Endodermal cell (in vitro differentiated cells): ENCODE data around the gene ALDH8A1. TPM values are rescaled to one million over a fixed set of nuclear protein-coding genes. Genes with fewer than 3 reads are reported as not detected.
"Not testable (repeated sequence)": the region's sequence is repeated elsewhere in the genome, so short reads cannot be mapped to it uniquely, and the experiment has no call there.

ENCODE experiments used
- DNase-seq: peaks from one replicate; pipeline ENCODE4 v3.0.0-alpha.2; 2017
- H3K27ac ChIP-seq: 2 replicates; pipeline ENCODE4 v1.5.1; 2013; ENCODE audit warnings: mild to moderate bottlenecking, low read depth, low read length, moderate library complexity
- H3K27me3 ChIP-seq: 2 replicates; pipeline ENCODE4 v1.6.1; 2013; ENCODE audit warnings: mild to moderate bottlenecking, low read length, moderate library complexity; ENCODE audit not compliant: insufficient read depth, control insufficient read depth, poor library complexity, severe bottlenecking
- H3K36me3 ChIP-seq: 2 replicates; pipeline ENCODE4 v1.7.0; 2013; ENCODE audit warnings: mild to moderate bottlenecking, low read length, moderate library complexity; ENCODE audit not compliant: control insufficient read depth, insufficient read depth
- H3K4me1 ChIP-seq: one replicate; pipeline ENCODE4 v1.7.0; 2013; ENCODE audit warnings: low read length; ENCODE audit not compliant: control insufficient read depth, insufficient read depth
- H3K4me3 ChIP-seq: 2 replicates; pipeline ENCODE4 v1.5.1; 2013; ENCODE audit warnings: mild to moderate bottlenecking, low read length, moderate library complexity
- H3K9ac ChIP-seq: 2 replicates; pipeline ENCODE4 v1.6.1; 2013; ENCODE audit warnings: mild to moderate bottlenecking, low read length, moderate library complexity; ENCODE audit not compliant: poor library complexity, severe bottlenecking; ENCODE audit errors: extremely low read depth
- H3K9me3 ChIP-seq: 2 replicates; pipeline ENCODE4 v1.6.1; 2013; ENCODE audit warnings: mild to moderate bottlenecking, low read length, moderate library complexity; ENCODE audit not compliant: control insufficient read depth
- H3K27ac Mint-ChIP-seq: 2 replicates; pipeline ENCODE4 v1.8.0; 2020; ENCODE audit warnings: mixed read lengths
- H3K27me3 Mint-ChIP-seq: 2 replicates; pipeline ENCODE4 v1.8.0; 2021; ENCODE audit warnings: mild to moderate bottlenecking, mixed read lengths; ENCODE audit not compliant: insufficient read depth
- H3K36me3 Mint-ChIP-seq: 2 replicates; pipeline ENCODE4 v1.8.0; 2020; ENCODE audit warnings: low read depth, mixed read lengths
- H3K4me1 Mint-ChIP-seq: 2 replicates; pipeline ENCODE4 v1.8.0; 2020; ENCODE audit warnings: mixed read lengths
- H3K4me3 Mint-ChIP-seq: 2 replicates; pipeline ENCODE4 v1.8.0; 2020; ENCODE audit warnings: mild to moderate bottlenecking, moderate library complexity, mixed read lengths
- H3K9me3 Mint-ChIP-seq: 2 replicates; pipeline ENCODE4 v1.8.0; 2020; ENCODE audit warnings: mild to moderate bottlenecking, mixed read lengths
- WGBS, 2 experiments: methylation state at CpG; one replicate each; pipeline versions ENCODE4 v1.1.5 to v1.1.7; 2013; ENCODE audit warnings: missing lambda C conversion rate in 2 of 2, mixed read lengths in 1 of 2; ENCODE audit not compliant: insufficient coverage in 1 of 2, insufficient read length in 1 of 2; 5-methylcytosine and 5-hydroxymethylcytosine counted together
- total RNA-seq, 2 donors: library from RNA; stranded (reverse); fragmentation: NEBNext Ultra II Directional in 1 of 2; extraction: Animal tissue kit (Norgen Biotek cat#: 25700) in 1 of 2; gene quantifications; 2 replicates in 1 of 2; 3 replicates in 1 of 2; pipeline ENCODE4 v1.2.1, GENCODE V29; 2021
- TF ChIP-seq, protein P1 (sequence below): fragments of 200-600 bp; sonication (generic); conservative IDR thresholded peaks from 2 replicates; pipeline ENCODE4 v1.5.0; 2021; ENCODE audit warnings: antibody characterized with exemption, mild to moderate bottlenecking

ALDH8A1 gene
- total RNA-seq, 2 donors from 2014 or later: not detected

DNA sequence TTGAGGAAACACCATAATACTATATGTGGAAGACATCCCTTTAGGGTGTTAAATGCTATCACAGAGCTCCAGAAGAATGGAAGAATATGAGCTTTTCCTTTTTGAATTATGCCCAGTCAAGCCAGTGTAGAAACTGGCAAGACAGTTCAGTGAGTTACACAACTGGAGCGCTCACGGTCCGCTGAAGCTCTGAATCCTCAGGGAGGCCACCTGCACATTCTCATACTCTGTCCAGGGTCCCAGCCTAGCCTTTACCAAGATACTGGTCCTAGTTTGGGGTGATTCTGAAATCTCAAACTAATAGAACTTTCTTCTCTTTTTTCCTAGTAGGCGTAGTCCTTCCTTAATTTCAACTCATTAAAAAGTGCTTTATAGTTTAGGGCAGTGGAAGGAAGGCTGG, 51.3 kb downstream of the ALDH8A1 start:
- 94 to 100% methylated on average over 3 to 4 of the region's 4 CpGs for WGBS, 2 experiments
- DNase-seq: no peak
- Mint-ChIP-seq H3K4me3 (no peak overlapping the region), H3K36me3 (no peaks in the 10 kb centered on the region), H3K27me3 (no peaks in the 10 kb centered on the region), H3K9me3 (no peaks in the 10 kb centered on the region), H3K27ac (no peak overlapping the region), H3K4me1 (peaks cover 9% of the 10 kb centered on the region)
- Histone ChIP-seq H3K9me3 (no peaks in the 10 kb centered on the region), H3K27me3 (no peaks in the 10 kb centered on the region), H3K27ac (no peak overlapping the region), H3K4me1 (no peaks in the 10 kb centered on the region), H3K36me3 (no peaks in the 10 kb centered on the region), H3K9ac (no peak overlapping the region), H3K4me3 (no peak overlapping the region)
- TF ChIP-seq, protein P1, sequence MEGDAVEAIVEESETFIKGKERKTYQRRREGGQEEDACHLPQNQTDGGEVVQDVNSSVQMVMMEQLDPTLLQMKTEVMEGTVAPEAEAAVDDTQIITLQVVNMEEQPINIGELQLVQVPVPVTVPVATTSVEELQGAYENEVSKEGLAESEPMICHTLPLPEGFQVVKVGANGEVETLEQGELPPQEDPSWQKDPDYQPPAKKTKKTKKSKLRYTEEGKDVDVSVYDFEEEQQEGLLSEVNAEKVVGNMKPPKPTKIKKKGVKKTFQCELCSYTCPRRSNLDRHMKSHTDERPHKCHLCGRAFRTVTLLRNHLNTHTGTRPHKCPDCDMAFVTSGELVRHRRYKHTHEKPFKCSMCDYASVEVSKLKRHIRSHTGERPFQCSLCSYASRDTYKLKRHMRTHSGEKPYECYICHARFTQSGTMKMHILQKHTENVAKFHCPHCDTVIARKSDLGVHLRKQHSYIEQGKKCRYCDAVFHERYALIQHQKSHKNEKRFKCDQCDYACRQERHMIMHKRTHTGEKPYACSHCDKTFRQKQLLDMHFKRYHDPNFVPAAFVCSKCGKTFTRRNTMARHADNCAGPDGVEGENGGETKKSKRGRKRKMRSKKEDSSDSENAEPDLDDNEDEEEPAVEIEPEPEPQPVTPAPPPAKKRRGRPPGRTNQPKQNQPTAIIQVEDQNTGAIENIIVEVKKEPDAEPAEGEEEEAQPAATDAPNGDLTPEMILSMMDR: no peak

DNA sequence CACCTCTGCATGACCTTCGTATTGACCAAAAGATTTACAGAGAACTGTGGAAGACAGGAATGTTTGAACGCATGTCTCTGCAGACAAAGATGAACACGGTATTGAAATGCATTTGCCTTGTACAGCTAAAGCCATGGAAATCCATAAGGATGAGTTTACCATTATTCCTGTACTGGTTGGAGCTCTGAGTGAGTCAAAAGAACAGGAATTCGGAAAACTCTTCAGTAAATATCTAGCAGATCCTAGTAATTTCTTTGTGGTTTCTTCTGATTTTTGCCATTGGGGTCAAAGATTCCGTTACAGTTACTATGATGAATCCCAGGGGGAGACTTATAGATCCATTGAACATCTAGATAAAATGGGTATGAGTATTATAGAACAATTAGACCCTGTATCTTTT, 51.7 kb downstream of the ALDH8A1 start:
- H3K9me3 ChIP-seq, H3K27ac Mint-ChIP-seq, H3K9me3 Mint-ChIP-seq, H3K27me3 Mint-ChIP-seq, H3K4me3 Mint-ChIP-seq, H3K9ac ChIP-seq, H3K4me3 ChIP-seq, H3K36me3 Mint-ChIP-seq, H3K36me3 ChIP-seq, H3K27me3 ChIP-seq, DNase-seq, H3K4me1 Mint-ChIP-seq, H3K4me1 ChIP-seq, H3K27ac ChIP-seq: not testable (repeated sequence)
- WGBS, 2 experiments: 91 to 100% methylated on average over 3 to 5 of the region's 5 CpGs

- Mint-ChIP-seq H3K36me3 (no peaks in the 10 kb centered on the region), H3K9me3 (peaks cover 8% of the 10 kb centered on the region), H3K4me1 (peaks cover under 1% of the 10 kb centered on the region), H3K27ac (no peak overlapping the region), H3K27me3 (no peaks in the 10 kb centered on the region), H3K4me3 (no peak overlapping the region)
- no peak overlapping the region for H3K4me3 ChIP-seq
- TF ChIP-seq, protein P1: no peak
- WGBS, 2 experiments: 90 to 91% methylated on average over 2 of the region's 2 CpGs
- DNase-seq: no peak
- no peak overlapping the region for H3K27ac ChIP-seq
- H3K9me3 ChIP-seq: peaks cover 9% of the 10 kb centered on the region
- H3K4me1 ChIP-seq: no peaks in the 10 kb centered on the region
- H3K36me3 ChIP-seq: no peaks in the 10 kb centered on the region
- no peaks in the 10 kb centered on the region for H3K27me3 ChIP-seq
- no peak overlapping the region for H3K9ac ChIP-seq
Observed at GRCh38 chr6:134896910-134897309, 53.0 kb downstream of the ALDH8A1 start.

GRCh38 chr6:134894800-134895199, 55.1 kb downstream of the ALDH8A1 start:
- H3K9me3 ChIP-seq: peaks cover 12% of the 10 kb centered on the region
- Mint-ChIP-seq H3K9me3 (peaks cover 8% of the 10 kb centered on the region), H3K4me1 (no peaks in the 10 kb centered on the region), H3K27ac (no peak overlapping the region), H3K27me3 (no peaks in the 10 kb centered on the region), H3K4me3 (no peak overlapping the region), H3K36me3 (no peaks in the 10 kb centered on the region)
- H3K9ac ChIP-seq: no peak overlapping the region
- TF ChIP-seq, protein P1: no peak
- H3K4me3 ChIP-seq: no peak overlapping the region
- H3K4me1 ChIP-seq: no peaks in the 10 kb centered on the region
- H3K36me3 ChIP-seq: no peaks in the 10 kb centered on the region
- DNase-seq: no peak
- no peaks in the 10 kb centered on the region for H3K27me3 ChIP-seq
- H3K27ac ChIP-seq: no peak overlapping the region
- 90 to 100% methylated on average over 1 of the region's 1 CpG for WGBS, 2 experiments
